Stimulated activated CD8-positive, alpha-beta memory T cell treated with anti-CD3 and anti-CD28 coated beads, Interleukin-7, amount 100 ng/mL, for 1 hour (primary cell): ENCODE results near the gene FKBP2.

ENCODE experiments used
- DNase-seq, 2 donors: peaks; one replicate each; pipeline ENCODE4 v3.0.0-alpha.2; 2020; ENCODE audit warnings: low read depth in 2 of 2

Gene FKBP2

DNA sequence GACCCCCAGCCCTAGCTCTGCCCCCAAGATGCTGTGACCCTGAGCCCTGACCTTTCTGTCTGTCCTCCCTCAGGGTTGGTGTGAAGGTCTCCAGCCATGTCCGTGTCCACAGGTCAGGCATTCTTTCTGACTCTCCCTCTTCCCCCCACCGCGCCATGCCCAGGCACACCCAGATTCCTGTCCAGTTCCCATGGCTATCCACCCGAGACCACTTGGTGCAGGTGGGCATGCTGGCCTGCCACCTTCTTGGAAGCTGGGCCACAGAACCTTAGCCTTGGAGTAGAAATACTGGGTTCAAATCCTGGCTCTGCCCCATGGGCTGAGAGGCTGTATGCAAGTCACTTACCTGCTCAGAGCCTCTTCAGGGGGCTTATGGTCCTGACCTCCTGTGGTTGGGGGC lies 8.1 kb downstream of the FKBP2 start:
- no peak for DNase-seq

DNA sequence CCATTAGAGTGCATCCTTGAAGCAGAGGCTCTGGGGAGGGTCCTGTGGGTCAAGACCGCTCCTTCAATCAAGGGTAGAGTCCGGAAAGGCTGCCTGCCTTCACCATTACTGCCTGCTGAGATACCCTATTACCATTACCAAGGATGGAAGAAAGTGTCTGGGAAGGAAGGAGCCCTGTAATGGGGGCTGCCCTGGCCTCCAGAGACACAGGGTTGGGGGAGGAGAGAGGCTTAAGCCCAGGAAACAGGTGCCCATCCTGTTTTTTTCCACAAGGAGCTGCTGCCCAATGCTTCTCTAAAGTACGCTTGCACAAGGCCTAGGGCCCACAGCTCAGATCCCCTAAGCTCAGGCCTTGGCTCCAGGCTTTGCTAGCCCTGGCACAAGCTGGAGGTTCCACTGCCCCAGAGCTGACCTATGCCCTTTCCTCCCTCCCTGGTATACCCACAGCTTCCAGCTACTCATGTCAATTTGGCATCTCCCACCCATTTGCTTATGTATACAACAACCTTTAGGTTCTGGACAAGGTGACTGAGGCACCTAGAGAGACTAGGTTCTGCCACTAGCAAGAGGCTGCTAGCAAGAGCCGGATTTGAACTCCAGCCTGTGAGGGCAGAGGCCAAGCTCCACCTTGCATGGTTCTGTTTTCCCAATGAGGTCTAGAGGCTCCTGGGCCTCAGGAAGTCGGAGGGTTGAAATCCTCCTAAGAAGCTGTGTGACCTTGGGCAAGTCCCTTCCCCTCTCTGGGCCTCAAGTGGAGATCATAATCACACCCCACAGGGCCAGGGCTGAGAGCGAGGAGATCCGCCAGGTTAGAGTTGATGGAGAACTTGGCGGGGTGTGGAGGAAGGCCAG lies 8.9 kb downstream of the FKBP2 start:
- no peak for DNase-seq

DNA sequence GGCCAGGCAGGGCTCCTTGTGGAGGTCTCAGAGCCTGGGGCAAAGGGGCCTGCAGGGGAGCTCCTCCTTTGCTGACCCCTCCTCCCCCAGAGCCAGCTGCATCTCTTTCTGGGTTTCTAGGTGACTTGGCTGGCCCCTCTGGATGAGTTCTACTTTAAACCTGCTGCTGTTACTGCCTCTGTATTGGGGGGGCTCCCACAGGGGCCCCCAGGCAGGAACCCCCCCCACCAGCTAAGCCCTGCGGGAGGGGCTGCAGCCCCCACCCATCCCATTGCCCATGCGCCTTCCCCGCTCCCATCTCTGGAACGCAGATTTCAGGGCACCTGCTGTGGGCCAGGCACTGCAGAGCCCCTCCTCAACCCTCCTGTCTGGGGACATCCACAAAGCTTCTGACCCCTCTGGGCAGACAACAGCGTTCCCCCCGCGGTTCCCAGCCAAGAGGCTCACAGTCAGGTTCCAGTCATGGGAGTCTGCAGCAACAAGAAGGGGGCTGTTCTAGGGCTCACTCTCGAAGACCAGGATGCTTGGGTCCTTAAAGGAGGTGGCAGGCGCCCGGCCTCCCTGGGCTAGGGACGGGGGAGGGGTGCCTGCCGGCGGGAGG lies 9.6 kb downstream of the FKBP2 start:
- no peak for DNase-seq

DNA sequence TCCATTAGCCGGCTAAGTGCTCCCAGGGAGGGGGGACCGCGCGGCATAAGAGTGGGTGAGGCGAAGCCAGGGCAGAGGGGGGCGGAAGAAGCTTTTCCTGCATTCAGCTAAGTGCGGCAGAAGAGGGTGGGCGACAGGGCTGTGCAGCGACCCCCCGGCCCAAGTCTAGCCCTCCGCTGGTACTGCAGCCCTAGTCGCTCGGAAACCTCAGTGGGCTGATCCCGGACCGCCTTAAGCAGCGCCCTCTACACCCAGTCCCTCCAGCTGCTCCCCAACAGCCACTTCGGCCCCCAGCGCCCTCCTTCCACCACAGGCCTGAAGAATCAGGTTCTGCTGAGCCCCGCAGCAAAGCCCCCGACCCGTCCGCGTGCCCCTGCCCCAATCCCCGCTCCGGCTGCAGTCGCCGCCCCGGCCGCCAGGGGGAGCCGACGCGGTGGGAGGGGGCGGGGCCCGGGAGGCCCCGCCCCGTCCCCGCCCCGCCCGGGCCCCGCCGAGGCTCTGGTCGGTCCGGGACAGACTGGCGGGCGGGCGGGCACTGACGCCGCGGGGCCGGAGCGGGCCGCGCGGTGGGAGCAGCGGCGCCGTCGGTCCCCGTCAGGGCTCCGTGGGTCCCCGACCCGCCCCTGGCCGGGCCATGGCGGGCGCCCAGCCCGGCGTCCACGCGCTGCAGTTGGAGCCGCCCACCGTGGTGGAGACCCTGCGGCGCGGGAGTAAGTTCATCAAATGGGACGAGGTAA lies 10.3 kb downstream of the FKBP2 start, which contains the start of gene PLCB3:
TSS of gene PLCB3 (plus strand) at position 515 of the 737 bp plus-strand sequence. CDS start at position 635, 120 bp downstream.
- DNase-seq: no peak

DNA sequence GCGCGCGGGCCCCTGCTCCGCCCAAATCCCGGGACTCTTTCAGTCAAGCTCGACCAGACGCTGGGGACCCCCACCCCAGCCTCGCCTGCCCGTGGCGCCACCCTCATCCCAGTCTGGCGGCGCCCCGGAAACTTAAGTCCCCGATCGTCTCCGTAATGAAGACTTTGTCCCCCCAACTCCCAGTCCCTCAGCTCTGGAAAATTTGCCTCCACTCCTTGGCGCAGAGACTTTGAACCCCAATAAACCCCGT lies 10.8 kb downstream of the FKBP2 start:
- DNase-seq: no peak

DNA sequence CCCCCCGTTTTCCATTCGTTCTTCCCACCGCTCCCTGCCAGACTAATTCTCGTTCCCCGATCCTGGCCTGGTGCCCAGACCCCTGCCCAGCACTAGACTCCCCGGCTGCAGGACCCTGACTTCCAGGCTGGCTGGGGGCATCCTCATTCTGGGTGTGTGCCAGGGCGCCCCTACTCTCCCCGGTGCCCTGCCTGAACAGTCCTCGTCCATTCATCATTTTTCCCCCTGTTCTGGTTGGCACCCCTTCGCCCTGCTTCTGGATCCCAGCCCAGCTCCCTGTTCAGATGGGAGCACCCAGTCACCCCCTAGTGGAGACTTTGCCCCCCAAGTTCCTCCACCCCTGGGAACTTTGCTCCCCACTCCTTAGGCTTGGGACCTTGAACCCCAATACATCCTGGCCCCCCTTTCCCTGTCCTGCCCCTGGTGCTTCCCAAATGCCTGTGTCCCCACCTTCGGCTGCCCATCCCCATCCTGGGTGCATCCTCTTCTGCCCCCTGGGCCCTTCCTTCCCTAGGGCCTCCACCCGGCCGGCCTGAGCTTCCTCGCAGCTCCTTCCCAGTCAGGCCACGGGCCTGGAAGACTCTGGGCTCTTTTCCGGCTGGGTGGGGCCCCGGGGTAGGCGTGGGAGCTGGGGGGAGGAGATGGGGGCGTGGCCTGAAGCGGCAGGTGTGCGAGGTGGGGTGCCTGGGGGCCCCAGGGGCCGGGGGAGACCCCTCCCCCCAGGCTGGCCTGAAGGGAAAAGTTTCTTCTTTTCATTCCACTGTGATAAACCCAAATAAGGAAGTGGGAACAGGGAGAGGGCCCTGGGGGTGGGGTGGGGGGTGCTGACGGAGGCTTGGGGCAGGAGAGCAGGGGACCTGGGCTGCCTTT lies 11.3 kb downstream of the FKBP2 start:
- no peak for DNase-seq

DNA sequence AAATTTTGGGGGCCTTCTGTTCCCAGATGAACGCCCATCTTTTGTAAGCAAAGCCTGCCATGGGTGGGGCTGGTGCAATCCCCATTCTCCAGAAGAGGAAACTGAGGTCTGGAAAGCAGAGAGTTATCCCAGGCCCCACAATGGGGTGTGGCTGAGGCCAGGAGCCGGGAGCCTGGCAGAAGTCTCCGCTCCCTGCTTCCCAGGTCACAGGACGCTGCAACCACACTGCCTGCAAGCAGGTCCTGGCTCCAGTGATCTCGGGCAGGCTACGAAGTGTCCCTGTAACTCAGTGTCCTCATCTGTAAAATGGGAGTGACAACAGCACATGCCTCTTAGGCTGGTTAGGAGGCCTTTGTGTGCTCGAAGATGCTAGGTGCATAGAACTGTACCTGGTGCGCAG lies 12.1 kb downstream of the FKBP2 start:
- no peak for DNase-seq

DNA sequence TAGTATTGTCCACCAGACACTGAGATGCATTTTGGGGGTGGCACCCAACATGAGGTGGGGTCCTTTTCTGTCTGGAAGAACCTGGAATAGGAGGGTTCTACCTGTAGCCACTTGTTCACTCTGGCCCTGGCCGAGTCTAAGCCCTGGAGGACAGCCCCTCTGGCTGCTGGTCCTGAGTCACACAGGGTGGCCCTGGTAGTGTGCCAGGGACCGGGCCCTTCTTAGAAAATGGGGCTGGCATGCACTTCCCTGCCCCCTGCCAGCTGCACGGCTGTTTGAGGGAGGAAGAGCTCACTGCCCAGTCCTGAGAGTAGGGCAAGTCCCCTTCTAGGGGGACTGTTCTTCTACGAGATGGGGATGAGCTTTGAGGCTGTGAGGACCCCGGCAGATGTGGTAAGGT lies 12.6 kb downstream of the FKBP2 start:
- no peak for DNase-seq

DNA sequence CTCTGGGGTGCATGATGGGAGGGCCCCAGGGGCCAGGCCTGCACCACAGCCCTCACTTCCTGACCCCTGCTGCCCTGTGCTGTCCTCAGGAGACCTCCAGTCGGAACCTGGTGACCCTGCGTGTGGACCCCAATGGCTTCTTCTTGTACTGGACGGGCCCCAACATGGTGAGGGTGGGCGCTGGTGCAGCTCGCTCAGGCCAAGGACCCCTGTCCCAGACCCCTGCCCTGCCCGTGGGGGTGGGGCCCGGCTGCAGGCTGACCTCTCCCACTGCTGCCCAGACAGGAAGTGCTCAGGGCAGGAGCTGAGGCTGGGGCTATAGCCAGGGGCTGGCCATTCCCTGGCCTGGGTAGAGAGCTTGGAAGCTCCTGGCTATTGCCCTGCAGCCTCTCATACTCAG lies 13.4 kb downstream of the FKBP2 start:
- DNase-seq: no peak

DNA sequence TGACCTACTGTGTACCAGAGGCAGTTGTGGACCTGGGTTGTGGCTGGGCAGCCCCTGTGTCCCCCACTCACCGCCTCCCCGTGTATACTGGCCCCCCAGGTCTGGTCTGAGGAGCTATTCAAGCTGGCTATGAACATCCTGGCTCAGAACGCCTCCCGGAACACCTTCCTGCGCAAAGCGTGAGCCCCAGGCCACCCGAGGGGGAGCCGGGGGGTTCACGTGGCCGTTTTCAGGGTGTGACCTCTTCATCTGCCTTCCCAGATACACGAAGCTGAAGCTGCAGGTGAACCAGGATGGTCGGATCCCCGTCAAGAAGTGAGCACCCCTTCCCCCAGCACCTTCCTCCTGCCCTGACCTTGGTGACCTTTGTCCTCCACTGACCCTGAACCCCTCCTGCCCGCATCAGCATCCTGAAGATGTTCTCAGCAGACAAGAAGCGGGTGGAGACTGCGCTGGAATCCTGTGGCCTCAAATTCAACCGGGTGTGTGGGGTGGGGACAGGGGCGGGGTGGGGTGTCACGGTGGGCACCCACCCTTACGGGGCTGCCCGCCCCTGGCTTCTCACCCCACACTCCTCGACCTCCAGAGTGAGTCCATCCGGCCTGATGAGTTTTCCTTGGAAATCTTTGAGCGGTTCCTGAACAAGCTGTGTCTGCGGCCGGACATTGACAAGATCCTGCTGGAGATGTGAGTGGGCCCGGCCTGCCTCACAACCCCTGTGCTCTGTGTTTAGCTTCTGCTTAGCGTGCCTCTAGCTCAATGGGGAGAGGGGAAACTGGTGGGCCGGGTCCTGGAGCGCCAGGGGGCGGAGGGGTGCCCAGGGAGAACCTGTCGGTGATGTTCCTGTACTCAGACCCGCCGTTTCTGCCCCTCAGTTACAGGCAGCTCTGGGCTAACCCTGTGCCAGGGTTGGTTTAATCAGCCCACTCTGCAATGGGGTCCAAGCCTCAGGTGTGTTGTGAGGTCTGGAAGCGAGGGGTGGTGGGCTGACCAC lies 14.5 kb downstream of the FKBP2 start:
- DNase-seq: no peak

DNA sequence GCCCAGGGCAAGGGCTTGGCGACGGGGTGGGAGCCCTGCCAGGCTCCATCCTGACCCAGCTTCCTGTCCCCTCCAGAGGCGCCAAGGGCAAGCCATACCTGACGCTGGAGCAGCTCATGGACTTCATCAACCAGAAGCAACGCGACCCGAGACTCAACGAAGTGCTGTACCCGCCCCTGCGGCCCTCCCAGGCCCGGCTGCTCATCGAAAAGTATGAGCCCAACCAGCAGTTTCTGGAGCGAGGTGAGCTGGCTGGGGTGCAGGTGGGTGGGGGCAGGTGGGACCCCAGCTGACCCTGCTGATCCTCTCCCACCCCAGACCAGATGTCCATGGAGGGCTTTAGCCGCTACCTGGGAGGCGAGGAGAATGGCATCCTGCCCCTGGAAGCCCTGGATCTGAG lies 15.4 kb downstream of the FKBP2 start:
- DNase-seq: no peak

DNA sequence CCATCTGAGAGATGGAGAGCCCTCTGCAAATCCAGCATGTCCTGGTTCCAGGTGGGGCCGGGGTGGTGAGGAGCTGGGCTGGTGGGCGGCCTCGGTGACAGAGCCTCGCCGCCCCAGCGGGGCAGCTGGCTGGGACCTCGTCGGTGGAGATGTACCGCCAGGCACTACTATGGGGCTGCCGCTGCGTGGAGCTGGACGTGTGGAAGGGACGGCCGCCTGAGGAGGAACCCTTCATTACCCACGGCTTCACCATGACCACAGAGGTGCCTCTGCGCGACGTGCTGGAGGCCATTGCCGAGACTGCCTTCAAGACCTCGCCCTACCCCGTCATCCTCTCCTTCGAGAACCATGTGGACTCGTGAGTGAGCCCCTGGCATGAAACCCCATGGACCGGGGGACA lies 17.5 kb downstream of the FKBP2 start:
- DNase-seq: no peak

DNA sequence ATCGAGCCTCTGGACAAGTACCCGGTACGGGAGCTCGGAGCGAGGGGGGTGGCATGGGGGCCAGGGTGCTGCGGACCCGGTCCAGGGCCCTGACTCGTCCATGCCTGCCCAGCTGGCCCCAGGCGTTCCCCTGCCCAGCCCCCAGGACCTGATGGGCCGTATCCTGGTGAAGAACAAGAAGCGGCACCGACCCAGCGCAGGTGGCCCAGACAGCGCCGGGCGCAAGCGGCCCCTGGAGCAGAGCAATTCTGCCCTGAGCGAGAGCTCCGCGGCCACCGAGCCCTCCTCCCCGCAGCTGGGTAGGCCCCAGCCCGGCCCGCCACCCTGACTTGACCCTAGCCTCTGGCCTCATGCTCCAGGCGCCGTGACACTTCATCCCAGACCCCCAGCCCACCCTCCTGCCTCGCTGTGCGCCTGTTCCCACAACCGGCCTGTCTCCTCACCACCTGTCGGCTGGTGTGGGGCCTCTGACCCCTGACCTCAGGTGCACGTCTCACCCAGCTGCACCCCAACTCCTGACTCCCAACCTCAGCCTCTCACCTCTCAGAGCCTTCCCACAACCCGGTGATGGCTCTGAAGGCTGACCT lies 18.1 kb downstream of the FKBP2 start:
- DNase-seq: no peak

DNA sequence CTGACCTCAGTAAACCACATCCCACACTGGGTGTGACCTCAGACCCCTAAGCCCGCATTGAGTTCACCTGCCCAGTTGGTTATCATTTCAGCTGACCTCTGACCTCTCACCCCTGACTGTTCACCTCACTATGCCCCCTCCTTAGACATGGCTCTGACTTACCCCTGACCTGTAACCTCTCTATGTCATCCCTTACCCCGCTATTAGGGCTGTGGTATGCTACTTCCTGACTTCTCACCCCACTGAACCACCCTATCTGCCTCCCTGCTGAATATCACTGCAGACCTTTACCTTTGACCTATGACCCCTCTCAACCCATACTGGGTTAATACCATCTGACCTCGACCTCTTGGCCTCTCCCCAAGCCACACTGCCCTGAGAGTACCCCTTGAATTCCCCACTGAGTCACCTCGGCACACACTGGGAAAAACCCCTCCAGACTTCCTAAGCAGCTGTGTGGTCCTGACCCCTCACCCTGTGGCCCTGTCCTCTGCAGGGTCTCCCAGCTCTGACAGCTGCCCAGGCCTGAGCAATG lies 18.7 kb downstream of the FKBP2 start:
- DNase-seq: no peak

DNA sequence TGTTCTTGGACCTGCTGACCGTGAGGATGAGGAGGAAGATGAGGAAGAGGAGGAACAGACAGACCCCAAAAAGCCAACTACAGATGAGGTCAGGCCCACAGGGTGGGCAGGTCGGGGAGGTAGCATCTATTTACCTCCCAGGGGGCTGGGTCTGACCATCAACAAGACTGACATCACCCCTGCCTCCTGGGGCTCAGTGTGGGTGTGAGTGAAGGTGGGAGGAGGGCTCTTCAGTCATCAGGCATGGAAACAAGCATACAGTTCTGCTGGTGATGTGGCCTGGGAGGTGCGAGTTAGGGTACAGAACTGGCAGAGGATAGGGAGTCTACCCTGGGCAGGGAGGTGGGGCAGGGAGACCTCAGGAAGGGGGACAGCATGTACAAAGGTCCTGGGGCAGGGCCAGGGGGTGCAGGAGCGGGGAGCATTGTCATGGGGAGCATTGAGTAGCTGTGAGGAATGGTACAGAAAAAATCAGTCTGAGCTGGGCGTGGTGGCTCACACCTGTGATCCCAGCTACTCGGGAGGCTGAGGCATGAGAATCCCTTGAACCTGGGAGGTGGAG lies 19.3 kb downstream of the FKBP2 start:
- no peak for DNase-seq

DNA sequence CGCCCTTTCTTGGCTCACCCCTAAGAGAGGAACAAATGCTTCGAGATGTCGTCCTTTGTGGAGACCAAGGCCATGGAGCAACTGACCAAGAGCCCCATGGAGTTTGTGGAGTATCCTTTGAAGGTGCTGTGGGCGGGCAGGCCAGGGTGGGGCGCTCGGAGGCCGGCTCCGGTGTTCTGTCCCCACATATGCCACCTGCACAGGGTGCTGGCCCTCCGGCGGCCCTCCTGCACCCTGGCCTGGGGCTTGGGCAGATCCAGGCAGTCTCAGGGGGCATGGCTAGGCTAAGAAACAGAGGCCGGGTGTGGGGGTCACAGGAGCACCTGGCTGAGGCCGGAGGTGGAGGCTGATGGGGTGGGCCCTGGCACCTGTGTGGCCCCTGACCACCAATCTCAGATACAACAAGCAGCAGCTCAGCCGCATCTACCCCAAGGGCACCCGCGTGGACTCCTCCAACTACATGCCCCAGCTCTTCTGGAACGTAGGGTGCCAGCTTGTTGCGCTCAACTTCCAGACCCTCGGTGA lies 20.7 kb downstream of the FKBP2 start:
- no peak for DNase-seq

DNA sequence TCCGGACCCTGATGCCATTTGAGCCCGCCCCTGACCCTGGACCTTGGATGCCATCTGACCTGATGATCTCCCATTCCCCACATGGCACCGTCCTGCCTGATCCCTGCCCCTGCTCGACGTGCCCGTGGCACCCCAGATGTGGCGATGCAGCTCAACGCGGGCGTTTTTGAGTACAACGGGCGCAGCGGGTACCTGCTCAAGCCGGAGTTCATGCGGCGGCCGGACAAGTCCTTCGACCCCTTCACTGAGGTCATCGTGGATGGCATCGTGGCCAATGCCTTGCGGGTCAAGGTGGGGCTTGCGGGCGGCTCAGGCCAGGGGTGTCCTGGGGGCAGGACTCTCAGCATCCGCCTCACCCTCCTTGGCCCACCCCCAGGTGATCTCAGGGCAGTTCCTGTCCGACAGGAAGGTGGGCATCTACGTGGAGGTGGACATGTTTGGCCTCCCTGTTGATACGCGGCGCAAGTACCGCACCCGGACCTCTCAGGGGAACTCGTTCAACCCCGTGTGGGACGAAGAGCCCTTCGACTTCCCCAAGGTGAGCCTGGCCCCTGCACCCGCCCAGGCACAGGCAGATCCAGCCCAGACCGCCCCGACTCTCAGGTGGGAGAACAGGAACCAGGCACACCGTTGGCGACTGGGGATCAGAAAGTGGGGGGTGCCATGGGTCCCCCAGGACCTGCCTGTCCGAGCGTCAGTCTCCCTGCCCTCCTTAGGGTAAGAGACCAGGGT lies 21.5 kb downstream of the FKBP2 start:
- DNase-seq: no peak

DNA sequence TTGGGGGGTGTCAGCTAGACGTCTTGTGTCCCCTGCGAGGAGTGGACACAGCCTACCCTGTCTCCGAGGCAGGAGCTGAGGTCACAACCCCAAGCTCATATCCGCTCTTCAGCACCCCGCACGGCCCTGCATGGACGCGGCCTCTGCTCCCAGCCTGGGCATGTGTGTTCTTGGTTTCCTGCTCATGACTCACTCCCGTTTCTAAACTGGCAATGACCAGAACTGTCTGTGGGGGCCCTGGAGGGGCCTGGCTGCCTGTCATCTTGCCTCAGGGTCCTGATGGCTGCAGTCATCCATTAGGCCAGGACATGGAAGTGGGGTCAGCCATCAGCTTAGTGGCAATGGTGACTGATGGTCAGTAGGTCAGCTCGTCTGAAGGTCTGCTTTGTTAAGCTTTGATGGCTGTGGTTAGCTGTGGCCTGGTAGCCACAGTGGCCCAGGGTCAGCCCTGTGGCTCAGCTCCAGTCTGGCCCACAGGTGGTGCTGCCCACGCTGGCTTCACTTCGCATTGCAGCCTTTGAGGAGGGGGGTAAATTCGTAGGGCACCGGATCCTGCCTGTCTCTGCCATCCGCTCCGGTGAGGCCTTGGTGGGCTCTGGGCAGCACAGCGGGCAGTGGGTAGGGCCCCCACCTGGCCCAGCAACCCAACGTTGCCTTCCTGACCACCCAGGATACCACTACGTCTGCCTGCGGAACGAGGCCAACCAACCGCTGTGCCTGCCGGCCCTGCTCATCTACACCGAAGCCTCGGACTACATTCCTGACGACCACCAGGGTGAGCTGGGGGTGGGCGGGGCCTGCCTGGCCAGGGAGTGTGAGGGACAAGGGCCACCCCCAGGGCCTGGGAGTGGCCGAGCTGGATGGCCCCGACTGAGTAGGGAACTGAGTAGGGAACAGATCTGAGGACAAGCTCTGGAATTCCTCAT lies 22.4 kb downstream of the FKBP2 start:
- DNase-seq: no peak
